Mesenchymal stem cell (in vitro differentiated cells and primary cell): ENCODE results near the gene NDUFS4.
"Not testable (repeated sequence)": the region's sequence is repeated elsewhere in the genome, so short reads cannot be mapped to it uniquely, and the experiment has no call there.

Source experiments
- DNase-seq: peaks from one replicate; pipeline ENCODE4 v3.0.0-alpha.2; 2013
- H2AFZ ChIP-seq: one replicate; pipeline ENCODE4 v1.6.1; 2013; ENCODE audit warnings: low read depth, mild to moderate bottlenecking, control low read depth, inconsistent platforms, low read length, moderate library complexity
- H2AK5ac ChIP-seq: 2 replicates; pipeline ENCODE4 v1.6.1; 2013; ENCODE audit warnings: low read length, moderate library complexity, mild to moderate bottlenecking, inconsistent platforms; ENCODE audit not compliant: severe bottlenecking
- H2BK120ac ChIP-seq: one replicate; pipeline ENCODE4 v1.6.1; 2013; ENCODE audit warnings: low read depth, mild to moderate bottlenecking, inconsistent platforms, low read length, moderate library complexity
- H2BK12ac ChIP-seq, 2 experiments: one replicate each; pipeline ENCODE4 v1.6.1; 2013; ENCODE audit warnings: inconsistent platforms in 2 of 2, low read length in 2 of 2, mild to moderate bottlenecking in 2 of 2, moderate library complexity in 2 of 2, control low read depth in 1 of 2
- H2BK15ac ChIP-seq: one replicate; pipeline ENCODE4 v1.6.1; 2013; ENCODE audit warnings: mild to moderate bottlenecking, low read depth, inconsistent platforms; ENCODE audit not compliant: poor library complexity, severe bottlenecking
- H2BK5ac ChIP-seq: 2 replicates; pipeline ENCODE4 v1.6.1; 2013; ENCODE audit warnings: low read depth, mild to moderate bottlenecking, low read length, control low read depth, inconsistent platforms; ENCODE audit not compliant: poor library complexity, severe bottlenecking
- H3K14ac ChIP-seq, 2 experiments: one replicate each; pipeline ENCODE4 v1.6.1; 2013; ENCODE audit warnings: inconsistent platforms in 2 of 2, low read length in 2 of 2, control low read depth in 1 of 2, mild to moderate bottlenecking in 1 of 2, moderate library complexity in 1 of 2
- H3K18ac ChIP-seq, 2 experiments: one replicate each; pipeline ENCODE4 v1.6.1; 2013; ENCODE audit warnings: inconsistent platforms in 2 of 2, low read length in 2 of 2, control low read depth in 1 of 2, low read depth in 1 of 2, mild to moderate bottlenecking in 1 of 2
- H3K23ac ChIP-seq, 2 experiments: one replicate each; pipeline ENCODE4 v1.6.1; 2013; ENCODE audit warnings: inconsistent platforms in 2 of 2, low read length in 2 of 2, mild to moderate bottlenecking in 2 of 2, moderate library complexity in 2 of 2, control low read depth in 1 of 2
- H3K27ac ChIP-seq: 2 replicates; pipeline ENCODE4 v1.5.1; 2013; ENCODE audit warnings: mild to moderate bottlenecking, moderate library complexity, low read length, control low read depth, inconsistent platforms; ENCODE audit not compliant: poor library complexity, severe bottlenecking
- H3K27me3 ChIP-seq, 2 experiments: 2 replicates each; pipeline versions ENCODE4 v1.6.1 to v1.7.0; 2013; ENCODE audit warnings: low read length in 2 of 2, mild to moderate bottlenecking in 2 of 2, moderate library complexity in 2 of 2, control low read depth in 1 of 2, inconsistent platforms in 1 of 2; ENCODE audit not compliant: control insufficient read depth in 1 of 2, insufficient read depth in 1 of 2
- H3K36me3 ChIP-seq, 2 experiments: 2 replicates each; pipeline versions ENCODE4 v1.6.1 to v1.7.0; 2013; ENCODE audit warnings: low read length in 2 of 2, control low read depth in 1 of 2, inconsistent platforms in 1 of 2, low read depth in 1 of 2, mild to moderate bottlenecking in 1 of 2; ENCODE audit not compliant: insufficient read depth in 2 of 2, control insufficient read depth in 1 of 2
- H3K4ac ChIP-seq, 2 experiments: one replicate each; pipeline ENCODE4 v1.6.1; 2013; ENCODE audit warnings: inconsistent platforms in 2 of 2, low read length in 2 of 2, mild to moderate bottlenecking in 2 of 2, moderate library complexity in 2 of 2, control low read depth in 1 of 2, low read depth in 1 of 2
- H3K4me1 ChIP-seq: 2 replicates; pipeline ENCODE4 v1.6.1; 2013; ENCODE audit warnings: low read depth, low read length, control low read depth; ENCODE audit not compliant: control insufficient read depth, insufficient read depth
- H3K4me2 ChIP-seq: 2 replicates; pipeline ENCODE4 v1.6.1; 2013; ENCODE audit warnings: low read length, mild to moderate bottlenecking, inconsistent platforms; ENCODE audit not compliant: poor library complexity, severe bottlenecking
- H3K4me3 ChIP-seq, 2 experiments: 2 replicates each; pipeline versions ENCODE4 v1.5.1 to v1.7.0; 2013; ENCODE audit warnings: low read length in 2 of 2, mild to moderate bottlenecking in 2 of 2, control low read depth in 1 of 2, low read depth in 1 of 2; ENCODE audit not compliant: insufficient read depth in 1 of 2
- H3K79me1 ChIP-seq: replicated peaks from 2 replicates; pipeline ENCODE4 v1.6.1; 2013; ENCODE audit warnings: mild to moderate bottlenecking, control low read depth, low read length, inconsistent platforms; ENCODE audit not compliant: poor library complexity, severe bottlenecking
- H3K9ac ChIP-seq: 2 replicates; pipeline ENCODE4 v1.7.0; 2013; ENCODE audit warnings: mild to moderate bottlenecking, low read length, moderate library complexity
- H3K9me3 ChIP-seq: 2 replicates; pipeline ENCODE4 v1.7.0; 2013; ENCODE audit warnings: mild to moderate bottlenecking, low read length; ENCODE audit not compliant: control insufficient read depth
- H4K8ac ChIP-seq: one replicate; pipeline ENCODE4 v1.6.1; 2013; ENCODE audit warnings: inconsistent platforms, mild to moderate bottlenecking, low read length, moderate library complexity
- H4K91ac ChIP-seq: one replicate; pipeline ENCODE4 v1.6.1; 2013; ENCODE audit warnings: mild to moderate bottlenecking, low read length, inconsistent platforms
- WGBS: methylation state at CpG from one replicate; pipeline ENCODE4 v1.1.7; 2013; ENCODE audit warnings: mixed read lengths; 5-methylcytosine and 5-hydroxymethylcytosine counted together

Gene NDUFS4

DNA sequence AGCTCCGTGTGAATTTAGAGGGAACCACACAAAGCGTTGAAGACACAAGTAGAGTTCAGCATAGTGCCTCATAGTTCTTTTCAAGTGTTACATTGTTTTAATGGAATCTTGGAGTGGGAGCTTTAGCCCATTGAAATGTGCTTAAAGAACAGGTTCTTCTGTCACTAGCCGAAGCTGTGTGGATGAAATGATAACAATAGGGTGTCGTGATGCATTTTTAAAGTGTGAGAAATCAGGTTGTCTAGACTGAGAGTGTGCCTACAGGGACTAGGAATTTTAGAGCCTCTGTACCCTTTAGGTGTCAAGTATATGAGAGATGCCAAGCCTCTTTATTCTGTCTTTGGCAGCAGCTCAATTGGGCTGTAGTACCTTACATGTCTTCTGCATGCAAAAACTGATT lies 83.0 kb downstream of the NDUFS4 start:
- H3K27ac ChIP-seq: no peak overlapping the region
- no peak overlapping the region for H3K14ac ChIP-seq
- H2BK5ac ChIP-seq: no peak overlapping the region
- no peak overlapping the region for H3K4me2 ChIP-seq
- 67% methylated on average over 4 of the region's 4 CpGs for WGBS
- H4K91ac ChIP-seq: no peak overlapping the region
- H3K36me3 ChIP-seq: peaks cover 0 to 33% of the 10 kb centered on the region in 2 experiments
- no peaks in the 10 kb centered on the region for H3K9me3 ChIP-seq
- no peak overlapping the region for H3K4ac ChIP-seq
- H3K9ac ChIP-seq: no peak overlapping the region
- peaks cover 2% of the 10 kb centered on the region for H3K79me1 ChIP-seq
- no peak overlapping the region for H2AK5ac ChIP-seq
- no peak overlapping the region for H4K8ac ChIP-seq
- no peak for DNase-seq
- no peak overlapping the region for H2BK120ac ChIP-seq
- H3K4me3 ChIP-seq: no peak overlapping the region
- H3K27me3 ChIP-seq: no peaks in the 10 kb centered on the region
- no peak overlapping the region for H3K18ac ChIP-seq
- H3K23ac ChIP-seq: no peak overlapping the region
- no peaks in the 10 kb centered on the region for H3K4me1 ChIP-seq
- no peak overlapping the region for H2BK12ac ChIP-seq
- H2AFZ ChIP-seq: no peak overlapping the region
- no peak overlapping the region for H2BK15ac ChIP-seq

DNA sequence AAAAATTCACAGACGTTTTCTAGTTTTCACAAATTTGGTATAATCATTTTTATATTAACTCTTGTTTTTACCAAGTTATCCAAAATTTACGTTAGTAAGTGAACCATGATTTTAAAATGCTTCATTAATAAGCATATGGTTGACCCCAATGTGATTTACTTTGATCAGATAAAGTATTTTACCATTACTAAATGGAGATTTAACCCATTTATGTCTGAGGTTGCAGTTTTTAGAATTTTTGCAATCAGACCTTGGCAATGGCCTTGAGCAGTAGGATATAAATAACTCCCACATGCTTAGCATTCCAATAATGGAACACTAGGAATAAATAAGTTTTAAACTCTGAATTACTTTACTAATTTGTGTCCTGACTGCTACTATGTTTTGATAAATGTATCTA lies 84.6 kb downstream of the NDUFS4 start:
- Histone ChIP-seq H2BK5ac (no peak overlapping the region), H2BK120ac (no peak overlapping the region), H3K79me1 (peaks cover 2% of the 10 kb centered on the region), H3K36me3 (peaks cover 0 to 43% of the 10 kb centered on the region in 2 experiments), H3K4me2 (no peak overlapping the region), H4K91ac (no peak overlapping the region), H2BK12ac (no peak overlapping the region), H3K4me3 (no peak overlapping the region), H2BK15ac (no peak overlapping the region), H3K18ac (no peak overlapping the region), H2AFZ (no peak overlapping the region), H3K4me1 (no peaks in the 10 kb centered on the region), H3K27me3 (no peaks in the 10 kb centered on the region), H4K8ac (no peak overlapping the region), H3K14ac (no peak overlapping the region), H3K9me3 (no peaks in the 10 kb centered on the region), H2AK5ac (no peak overlapping the region), H3K23ac (no peak overlapping the region), H3K4ac (no peak overlapping the region), H3K9ac (no peak overlapping the region), H3K27ac (no peak overlapping the region)
- no CpG with 5 or more reads among the region's 2 CpGs for WGBS
- DNase-seq: no peak

DNA sequence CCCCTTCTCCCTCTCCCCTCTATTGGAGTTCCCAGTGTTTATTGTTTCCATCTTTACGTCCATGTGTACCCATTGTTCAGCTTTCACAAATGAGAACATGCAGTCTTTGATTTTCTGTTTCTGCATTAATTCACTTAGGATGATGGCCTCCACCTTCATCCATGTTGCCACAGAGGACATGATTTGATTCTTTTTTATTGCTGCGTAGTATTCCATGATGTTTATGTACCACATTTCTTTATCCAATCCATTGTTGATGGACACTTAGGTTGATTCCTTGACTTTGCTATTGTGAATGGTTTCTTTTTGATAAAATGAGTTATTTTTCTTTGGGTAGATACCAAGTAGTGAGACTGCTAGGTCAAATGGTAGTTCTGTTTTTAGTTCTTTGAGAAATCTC lies 88.9 kb downstream of the NDUFS4 start:
- no peak overlapping the region for H2BK5ac ChIP-seq
- no peak overlapping the region for H3K27ac ChIP-seq
- no peak overlapping the region for H2BK15ac ChIP-seq
- H3K23ac ChIP-seq: no peak overlapping the region
- H3K79me1 ChIP-seq: no peaks in the 10 kb centered on the region
- 97% methylated on average over 1 of the region's 2 CpGs for WGBS
- no peak overlapping the region for H3K9ac ChIP-seq
- no peak overlapping the region for H3K18ac ChIP-seq
- H3K36me3 ChIP-seq: peaks cover 0 to 42% of the 10 kb centered on the region in 2 experiments
- no peak for DNase-seq
- no peak overlapping the region for H4K8ac ChIP-seq
- H2BK120ac ChIP-seq: no peak overlapping the region
- H2BK12ac ChIP-seq: no peak overlapping the region
- H3K4me1 ChIP-seq: no peaks in the 10 kb centered on the region
- H4K91ac ChIP-seq: no peak overlapping the region
- H3K9me3 ChIP-seq: no peaks in the 10 kb centered on the region
- no peaks in the 10 kb centered on the region for H3K27me3 ChIP-seq
- no peak overlapping the region for H2AK5ac ChIP-seq
- no peak overlapping the region for H3K14ac ChIP-seq
- H3K4ac ChIP-seq: no peak overlapping the region
- H3K4me2 ChIP-seq: no peak overlapping the region
- no peak overlapping the region for H2AFZ ChIP-seq
- H3K4me3 ChIP-seq: no peak overlapping the region

DNA sequence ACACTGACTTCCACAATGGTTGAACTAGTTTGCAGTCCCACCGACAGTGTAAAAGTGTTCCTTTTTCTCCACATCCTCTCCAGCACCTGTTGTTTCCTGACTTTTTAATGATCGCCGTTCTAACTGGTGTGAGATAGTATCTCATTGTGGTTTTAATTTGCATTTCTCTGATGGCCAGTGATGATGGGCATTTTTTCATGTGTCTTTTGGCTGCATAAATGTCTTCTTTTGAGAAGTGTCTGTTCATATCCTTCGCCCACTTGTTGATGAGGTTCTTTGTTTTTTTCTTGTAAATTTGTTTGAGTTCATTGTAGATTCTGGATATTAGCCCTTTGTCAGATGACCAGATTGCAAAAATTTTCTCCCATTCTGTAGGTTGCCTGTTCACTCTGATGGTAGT lies 100.1 kb downstream of the NDUFS4 start:
- H3K4ac ChIP-seq, H3K4me1 ChIP-seq: not testable (repeated sequence)

More for the DNA sequence above, 100.1 kb downstream of the NDUFS4 start:
- peaks cover 3 to 22% of the 10 kb centered on the region in 2 experiments for H3K36me3 ChIP-seq
- not testable (repeated sequence) for H3K18ac ChIP-seq, H2AFZ ChIP-seq, H2AK5ac ChIP-seq, H3K9ac ChIP-seq, H2BK15ac ChIP-seq, H3K79me1 ChIP-seq, H3K4me3 ChIP-seq, H3K9me3 ChIP-seq, H3K27ac ChIP-seq, H2BK12ac ChIP-seq, H3K14ac ChIP-seq, H3K27me3 ChIP-seq, H2BK5ac ChIP-seq, H3K4me2 ChIP-seq, DNase-seq, H2BK120ac ChIP-seq, H4K91ac ChIP-seq, H4K8ac ChIP-seq, H3K23ac ChIP-seq
- 95% methylated on average over 3 of the region's 4 CpGs for WGBS
